Cardiac muscle cell (in vitro differentiated cells and primary cell): Measurements from ENCODE around the gene RAI1. TPM values are rescaled to one million over a fixed set of nuclear protein-coding genes. Genes with fewer than 3 reads are reported as not detected.

Experiments
- DNase-seq, 2 donors: peaks; one replicate each; pipeline versions ENCODE4 v3.0.0 to v3.0.0-alpha.2; 2010 to 2017; ENCODE audit warnings: low read depth in 1 of 2, low spot score in 1 of 2
- H3K27ac ChIP-seq: fragments of 200-600 bp; sonication (generic); 2 replicates; pipeline ENCODE4 v1.5.1; 2016
- H3K27me3 ChIP-seq: fragments of 200-600 bp; sonication (generic); 2 replicates; pipeline ENCODE4 v1.6.0; 2016; ENCODE audit warnings: control low read depth
- H3K36me3 ChIP-seq: fragments of 200-600 bp; sonication (generic); 2 replicates; pipeline ENCODE4 v1.5.1; 2016; ENCODE audit warnings: control low read depth
- H3K4me1 ChIP-seq: fragments of 200-600 bp; sonication (generic); 2 replicates; pipeline ENCODE4 v1.8.1; 2017; ENCODE audit warnings: low read depth, mild to moderate bottlenecking, mixed run types
- H3K4me3 ChIP-seq: fragments of 200-600 bp; sonication (generic); 2 replicates; pipeline ENCODE4 v1.5.1; 2016; ENCODE audit warnings: mild to moderate bottlenecking
- H3K9me3 ChIP-seq: fragments of 200-600 bp; sonication (generic); 2 replicates; pipeline ENCODE4 v1.5.1; 2017; ENCODE audit warnings: low read depth, mild to moderate bottlenecking, control low read depth
- polyA plus RNA-seq: library from polyadenylated mRNA; unstranded; fragments of >200 nt; fragmentation: Nextera tagmentation; extraction: Ambion mirVana; gene quantifications from 2 replicates; pipeline ENCODE4 v1.2.1, GENCODE V29; 2016
- total RNA-seq: library from RNA; depleted of rRNA; stranded (reverse); fragments of >200 nt; gene quantifications from 2 replicates; pipeline ENCODE4 v1.2.3, GENCODE V29; 2016
- TF ChIP-seq, protein P1 (sequence below): IDR thresholded peaks from 2 replicates; pipeline ENCODE4 v1.5.1; 2012; ENCODE audit warnings: low read depth, mild to moderate bottlenecking, low read length

RAI1 gene
- total and polyA plus RNA-seq, 2 experiments from 2014 or later: 20.2 to 46.2 TPM

GRCh38 chr17:17849147-17849820 lies 168.0 kb downstream of the RAI1 start:
- no peaks in the 10 kb centered on the region for H3K36me3 ChIP-seq

GRCh38 chr17:17849845-17850373 lies 168.7 kb downstream of the RAI1 start:
- TF ChIP-seq, protein P1, sequence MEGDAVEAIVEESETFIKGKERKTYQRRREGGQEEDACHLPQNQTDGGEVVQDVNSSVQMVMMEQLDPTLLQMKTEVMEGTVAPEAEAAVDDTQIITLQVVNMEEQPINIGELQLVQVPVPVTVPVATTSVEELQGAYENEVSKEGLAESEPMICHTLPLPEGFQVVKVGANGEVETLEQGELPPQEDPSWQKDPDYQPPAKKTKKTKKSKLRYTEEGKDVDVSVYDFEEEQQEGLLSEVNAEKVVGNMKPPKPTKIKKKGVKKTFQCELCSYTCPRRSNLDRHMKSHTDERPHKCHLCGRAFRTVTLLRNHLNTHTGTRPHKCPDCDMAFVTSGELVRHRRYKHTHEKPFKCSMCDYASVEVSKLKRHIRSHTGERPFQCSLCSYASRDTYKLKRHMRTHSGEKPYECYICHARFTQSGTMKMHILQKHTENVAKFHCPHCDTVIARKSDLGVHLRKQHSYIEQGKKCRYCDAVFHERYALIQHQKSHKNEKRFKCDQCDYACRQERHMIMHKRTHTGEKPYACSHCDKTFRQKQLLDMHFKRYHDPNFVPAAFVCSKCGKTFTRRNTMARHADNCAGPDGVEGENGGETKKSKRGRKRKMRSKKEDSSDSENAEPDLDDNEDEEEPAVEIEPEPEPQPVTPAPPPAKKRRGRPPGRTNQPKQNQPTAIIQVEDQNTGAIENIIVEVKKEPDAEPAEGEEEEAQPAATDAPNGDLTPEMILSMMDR: peak; percentile 52
- H3K4me1 ChIP-seq: peaks cover 44% of the 10 kb centered on the region
- peak overlapping the region; percentile 93 for H3K27ac ChIP-seq

More at GRCh38 chr17:17849147-17849820, 168.0 kb downstream of the RAI1 start:
- Histone ChIP-seq H3K4me3 (no peak overlapping the region), H3K27me3 (no peaks in the 10 kb centered on the region), H3K9me3 (no peaks in the 10 kb centered on the region), H3K27ac (peak overlapping the region; percentile 53), H3K4me1 (peaks cover 44% of the 10 kb centered on the region)
- TF ChIP-seq, protein P1: no peak
- DNase-seq: peak in 1 of 2 donors; percentile 76

GRCh38 chr17:17851103-17852002 lies 170.1 kb downstream of the RAI1 start:
- Histone ChIP-seq H3K9me3 (no peaks in the 10 kb centered on the region), H3K4me3 (no peak overlapping the region), H3K4me1 (peaks cover 44% of the 10 kb centered on the region), H3K27me3 (no peaks in the 10 kb centered on the region), H3K27ac (peak overlapping the region; percentile 93), H3K36me3 (no peaks in the 10 kb centered on the region)
- TF ChIP-seq, protein P1: no peak
- DNase-seq: peak in 1 of 2 donors; percentile 87

More at GRCh38 chr17:17849845-17850373, 168.7 kb downstream of the RAI1 start:
- Histone ChIP-seq H3K36me3 (no peaks in the 10 kb centered on the region), H3K4me3 (no peak overlapping the region), H3K9me3 (no peaks in the 10 kb centered on the region), H3K27me3 (no peaks in the 10 kb centered on the region)
- peak; percentile 68 to 73 for DNase-seq

DNA sequence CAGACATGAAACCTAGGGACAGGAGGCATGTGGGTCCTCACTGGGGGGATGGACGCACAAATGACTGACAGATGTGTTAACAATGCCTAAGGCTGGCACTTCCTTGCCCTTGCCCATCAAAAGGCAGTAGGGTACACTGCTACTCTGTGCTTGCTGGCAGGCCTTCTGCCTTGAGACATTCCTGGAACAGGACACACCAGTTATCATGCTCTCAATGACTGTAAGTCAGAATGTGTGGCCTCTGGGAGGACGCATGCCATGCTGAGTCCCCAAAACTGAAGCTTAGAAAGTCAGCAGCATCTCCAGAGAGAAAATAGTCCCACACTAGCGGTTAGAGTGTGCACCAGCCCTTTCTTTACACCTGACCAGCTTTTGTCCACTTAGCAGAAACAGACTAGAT lies 171.7 kb downstream of the RAI1 start:
- H3K27ac ChIP-seq: no peak overlapping the region
- no peaks in the 10 kb centered on the region for H3K27me3 ChIP-seq
- TF ChIP-seq, protein P1: no peak
- no peaks in the 10 kb centered on the region for H3K9me3 ChIP-seq
- peaks cover 44% of the 10 kb centered on the region for H3K4me1 ChIP-seq
- no peak overlapping the region for H3K4me3 ChIP-seq
- no peaks in the 10 kb centered on the region for H3K36me3 ChIP-seq
- no peak for DNase-seq

GRCh38 chr17:17853811-17854447 lies 172.7 kb downstream of the RAI1 start:
- Histone ChIP-seq H3K4me1 (peaks cover 44% of the 10 kb centered on the region), H3K27me3 (no peaks in the 10 kb centered on the region), H3K27ac (no peak overlapping the region), H3K4me3 (no peak overlapping the region), H3K9me3 (no peaks in the 10 kb centered on the region), H3K36me3 (no peaks in the 10 kb centered on the region)
- no peak for DNase-seq
- TF ChIP-seq, protein P1: no peak
